NCI-H128 (cell line): ENCODE measurements around the gene MMP10.

ENCODE experiments used
- DNase-seq: peaks from one replicate; lab custom pipeline; 2025; ENCODE audit not compliant: unreplicated experiment; lab: John Stamatoyannopoulos, UW

MMP10 gene

DNA sequence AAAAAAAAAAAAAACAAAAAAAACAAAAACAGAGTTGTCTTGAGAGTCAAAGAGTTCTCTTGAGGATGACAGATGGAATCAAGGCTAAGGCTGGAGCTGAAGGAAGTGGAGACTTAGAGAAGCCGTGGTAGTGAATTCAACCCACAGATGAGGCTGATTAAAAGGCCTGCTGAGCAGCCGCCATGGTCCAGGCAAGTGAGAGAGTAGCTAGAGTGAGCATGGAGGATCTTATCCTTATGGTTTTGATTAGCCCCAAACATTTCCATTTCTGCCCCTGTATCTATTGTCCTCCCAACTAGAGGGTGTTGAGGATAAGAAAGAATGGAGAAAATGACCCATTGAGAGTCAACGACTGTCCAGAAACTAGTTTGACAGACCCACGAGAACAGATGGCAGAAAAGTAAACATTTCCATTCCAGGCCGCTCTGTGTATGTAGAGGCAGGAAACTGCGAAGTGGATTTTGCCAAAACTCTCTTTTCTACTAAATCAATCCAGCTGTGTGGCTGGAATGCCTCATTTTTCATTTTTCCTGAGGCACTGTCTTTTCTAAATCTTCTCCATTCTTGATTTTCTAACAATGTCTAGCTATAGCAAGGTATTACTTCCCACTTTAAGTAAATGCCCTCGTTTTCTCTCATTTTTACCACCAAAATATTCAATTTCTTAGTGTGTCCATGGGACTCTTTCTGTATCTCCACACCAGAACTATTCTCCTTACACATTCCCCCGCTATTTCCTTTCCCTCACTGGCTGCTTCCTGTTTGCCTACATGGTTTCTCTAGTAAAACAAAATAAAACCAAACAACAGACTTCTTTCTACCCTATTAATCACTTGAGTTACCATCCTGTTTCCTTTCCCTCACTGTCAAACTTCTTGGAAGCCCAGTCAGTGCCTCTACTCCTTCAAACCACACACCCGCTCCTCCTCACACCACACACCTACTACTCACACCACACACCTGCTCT, 50.3 kb downstream of the MMP10 start:
- no peak for DNase-seq

GRCh38 chr11:102727890-102728289, 52.5 kb downstream of the MMP10 start:
- DNase-seq = no peak

DNA sequence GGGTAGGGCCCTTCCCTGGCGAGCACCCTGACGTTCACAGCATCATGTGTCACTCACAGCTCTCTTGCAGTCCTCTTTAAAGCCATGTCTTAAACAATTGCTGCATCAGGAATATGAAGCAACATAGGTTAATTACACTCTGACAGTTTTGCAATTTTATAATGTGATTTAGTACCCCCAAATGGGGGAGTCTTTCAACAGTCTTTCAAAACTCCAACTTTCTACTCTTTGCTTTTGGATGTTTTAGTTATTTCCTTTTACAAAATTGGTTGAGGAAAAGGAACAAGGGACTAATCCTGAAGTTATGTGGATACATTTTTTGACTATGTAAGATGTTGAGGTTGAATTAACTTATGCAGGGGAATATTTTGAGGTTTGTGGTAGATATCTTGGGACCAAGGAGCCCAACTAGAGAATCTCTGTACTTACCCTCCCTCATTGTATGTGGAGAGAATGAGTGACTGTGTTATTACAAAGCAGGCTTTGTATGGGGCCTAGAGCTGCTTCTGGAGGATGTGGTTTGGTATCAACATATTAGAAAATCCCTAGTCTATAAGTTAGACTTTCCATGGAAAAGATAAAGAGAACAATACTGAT, 55.4 kb downstream of the MMP10 start, which contains the start of gene MMP8:
MMP8 (minus strand) TSS at position 51 of the 597 bp plus-strand sequence. CDS start 99 bp downstream, outside the sequence.
- no peak for DNase-seq

DNA sequence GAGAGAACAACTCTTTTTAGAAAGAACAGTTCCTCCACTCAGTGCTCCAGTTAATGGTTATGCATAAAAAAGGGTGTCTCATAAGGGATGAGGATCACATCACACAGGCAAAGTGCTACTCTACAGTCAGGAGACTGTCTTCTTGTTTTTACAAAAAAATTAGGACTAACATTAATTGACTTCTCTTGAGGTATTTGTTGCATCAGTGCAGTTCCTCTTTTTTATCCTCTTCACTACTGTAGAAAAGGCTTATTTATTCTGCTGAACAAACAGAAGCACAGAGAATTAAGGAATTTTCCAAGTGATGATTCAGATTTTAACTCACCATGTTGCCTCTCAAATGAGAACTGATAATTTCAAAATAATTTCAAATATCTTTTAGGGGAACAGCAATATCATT, 57.6 kb downstream of the MMP10 start:
- no peak for DNase-seq
